Chondrocyte (in vitro differentiated cells): ENCODE measurements around the gene SMR3A. TPM values are rescaled to one million over a fixed set of nuclear protein-coding genes. Genes with fewer than 3 reads are reported as not detected.

Experiments used
- DNase-seq: peaks from one replicate; pipeline ENCODE4 v3.0.0; 2021; ENCODE audit warnings: mixed read lengths, low spot score
- H3K27ac Mint-ChIP-seq: one replicate; pipeline ENCODE4 v1.8.0; 2021; ENCODE audit warnings: mild to moderate bottlenecking, moderate library complexity, mixed read lengths; ENCODE audit not compliant: unreplicated experiment
- H3K27me3 Mint-ChIP-seq: 2 replicates; pipeline ENCODE4 v1.8.0; 2021; ENCODE audit warnings: low read depth, mixed read lengths
- H3K36me3 Mint-ChIP-seq: 2 replicates; pipeline ENCODE4 v1.8.0; 2021; ENCODE audit warnings: low read depth, mixed read lengths
- H3K4me1 Mint-ChIP-seq: 2 replicates; pipeline ENCODE4 v1.8.0; 2021; ENCODE audit warnings: low read depth, mild to moderate bottlenecking, mixed read lengths
- H3K4me3 Mint-ChIP-seq: one replicate; pipeline ENCODE4 v1.8.0; 2021; ENCODE audit warnings: mild to moderate bottlenecking, moderate library complexity, mixed read lengths; ENCODE audit not compliant: unreplicated experiment
- H3K9me3 Mint-ChIP-seq: 2 replicates; pipeline ENCODE4 v1.8.0; 2021; ENCODE audit warnings: low read depth, mixed read lengths
- total RNA-seq: library from RNA; stranded (reverse); gene quantifications from 3 replicates; pipeline ENCODE4 v1.2.1, GENCODE V29; 2021
- TF ChIP-seq, protein P1 (sequence below): fragments of 200-600 bp; sonication (generic); IDR thresholded peaks from 2 replicates; pipeline ENCODE4 v1.5.0; 2021; ENCODE audit warnings: antibody characterized with exemption, mild to moderate bottlenecking, moderate library complexity

The SMR3A gene
- total RNA-seq, 1 donor from 2014 or later: not detected

DNA sequence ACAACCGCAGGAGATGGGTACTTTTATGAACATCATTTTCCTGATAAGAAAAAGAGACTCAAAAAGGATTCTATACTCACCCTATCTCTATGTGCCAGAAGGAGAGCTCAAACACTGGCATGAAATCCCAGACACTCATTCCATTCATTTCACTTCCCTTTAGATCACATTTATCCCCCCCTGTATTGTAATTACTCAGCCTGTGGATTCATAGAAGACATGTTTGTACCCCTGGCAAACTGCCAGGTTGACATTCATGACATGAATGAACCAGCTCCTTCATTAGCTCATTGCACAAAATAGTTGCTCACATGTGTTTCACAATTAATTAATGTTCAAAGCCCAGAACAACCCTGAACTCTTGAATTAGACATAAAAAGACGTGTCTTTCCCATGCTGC lies 4.9 kb downstream of the SMR3A start:
- no peak overlapping the region for H3K4me3 Mint-ChIP-seq
- no peak overlapping the region for H3K27ac Mint-ChIP-seq
- DNase-seq: no peak
- H3K36me3 Mint-ChIP-seq: no peaks in the 10 kb centered on the region
- no peaks in the 10 kb centered on the region for H3K4me1 Mint-ChIP-seq
- no peaks in the 10 kb centered on the region for H3K9me3 Mint-ChIP-seq
- peaks cover 4% of the 10 kb centered on the region for H3K27me3 Mint-ChIP-seq
- TF ChIP-seq, protein P1, sequence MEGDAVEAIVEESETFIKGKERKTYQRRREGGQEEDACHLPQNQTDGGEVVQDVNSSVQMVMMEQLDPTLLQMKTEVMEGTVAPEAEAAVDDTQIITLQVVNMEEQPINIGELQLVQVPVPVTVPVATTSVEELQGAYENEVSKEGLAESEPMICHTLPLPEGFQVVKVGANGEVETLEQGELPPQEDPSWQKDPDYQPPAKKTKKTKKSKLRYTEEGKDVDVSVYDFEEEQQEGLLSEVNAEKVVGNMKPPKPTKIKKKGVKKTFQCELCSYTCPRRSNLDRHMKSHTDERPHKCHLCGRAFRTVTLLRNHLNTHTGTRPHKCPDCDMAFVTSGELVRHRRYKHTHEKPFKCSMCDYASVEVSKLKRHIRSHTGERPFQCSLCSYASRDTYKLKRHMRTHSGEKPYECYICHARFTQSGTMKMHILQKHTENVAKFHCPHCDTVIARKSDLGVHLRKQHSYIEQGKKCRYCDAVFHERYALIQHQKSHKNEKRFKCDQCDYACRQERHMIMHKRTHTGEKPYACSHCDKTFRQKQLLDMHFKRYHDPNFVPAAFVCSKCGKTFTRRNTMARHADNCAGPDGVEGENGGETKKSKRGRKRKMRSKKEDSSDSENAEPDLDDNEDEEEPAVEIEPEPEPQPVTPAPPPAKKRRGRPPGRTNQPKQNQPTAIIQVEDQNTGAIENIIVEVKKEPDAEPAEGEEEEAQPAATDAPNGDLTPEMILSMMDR: no peak

DNA sequence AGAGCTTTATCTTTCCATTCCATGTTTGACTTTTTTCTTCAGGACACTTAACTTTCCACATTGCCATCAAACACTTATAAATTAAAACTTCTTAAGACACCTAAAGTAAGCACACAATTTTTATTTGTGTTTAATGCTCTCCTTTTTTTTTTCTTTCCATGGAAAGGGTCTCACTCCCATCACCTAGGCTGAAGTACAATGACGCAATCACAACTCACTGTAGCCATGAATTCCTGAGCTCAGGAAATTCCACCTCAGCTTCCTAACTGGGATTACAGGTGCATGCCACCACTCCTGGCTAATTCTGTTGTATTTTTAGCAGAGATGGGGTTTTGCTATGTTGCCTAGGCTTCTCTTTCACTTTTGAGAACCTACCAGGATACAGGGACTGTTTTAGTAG lies 7.3 kb downstream of the SMR3A start:
- TF ChIP-seq, protein P1: no peak
- no peak overlapping the region for H3K4me3 Mint-ChIP-seq
- no peak overlapping the region for H3K27ac Mint-ChIP-seq
- H3K27me3 Mint-ChIP-seq: peaks cover 2% of the 10 kb centered on the region
- no peak for DNase-seq
- H3K36me3 Mint-ChIP-seq: no peaks in the 10 kb centered on the region
- H3K9me3 Mint-ChIP-seq: no peaks in the 10 kb centered on the region
- no peaks in the 10 kb centered on the region for H3K4me1 Mint-ChIP-seq

DNA sequence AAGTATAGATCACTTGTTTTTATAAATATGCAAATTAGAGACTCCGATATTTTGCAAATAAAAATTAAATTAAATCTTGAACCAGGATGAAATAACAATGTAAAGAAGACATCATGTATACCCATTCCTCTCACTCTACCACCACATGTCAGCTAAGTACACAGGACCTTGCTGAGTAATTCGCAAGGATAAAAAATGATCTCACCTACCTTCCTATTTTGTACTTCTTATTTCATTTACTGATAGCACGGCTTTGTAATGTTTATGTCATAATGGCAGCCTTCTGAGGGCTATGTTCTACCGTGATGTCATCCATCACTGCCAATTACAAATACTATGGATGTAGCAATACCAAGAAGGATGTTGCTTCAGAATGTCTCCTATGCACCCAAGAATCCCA lies 11.4 kb downstream of the SMR3A start:
- Mint-ChIP-seq H3K27me3 (no peaks in the 10 kb centered on the region), H3K27ac (no peak overlapping the region), H3K9me3 (peaks cover 11% of the 10 kb centered on the region), H3K4me1 (no peaks in the 10 kb centered on the region), H3K4me3 (no peak overlapping the region), H3K36me3 (no peaks in the 10 kb centered on the region)
- TF ChIP-seq, protein P1: no peak
- no peak for DNase-seq

DNA sequence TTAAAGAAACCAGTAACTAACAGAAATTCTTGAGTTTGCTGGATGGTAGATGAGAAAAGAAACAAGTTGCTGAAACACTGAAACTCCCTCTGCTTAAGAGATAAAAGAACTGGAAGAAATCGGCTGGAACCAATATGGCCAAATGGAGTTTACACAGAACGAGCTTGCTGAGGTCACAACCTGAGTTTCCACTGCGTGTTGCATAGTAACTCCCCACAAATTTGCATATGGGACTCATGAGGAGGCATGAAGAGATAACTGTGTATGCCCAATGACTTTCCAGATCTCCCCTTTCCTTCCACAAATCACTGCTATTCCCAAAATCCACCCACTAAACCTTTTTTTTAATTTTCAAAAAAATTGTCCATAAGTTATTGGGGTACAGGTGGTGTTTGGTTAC lies 12.2 kb downstream of the SMR3A start:
- Mint-ChIP-seq H3K27me3 (no peaks in the 10 kb centered on the region), H3K4me3 (no peak overlapping the region), H3K9me3 (peaks cover 11% of the 10 kb centered on the region), H3K4me1 (no peaks in the 10 kb centered on the region), H3K36me3 (no peaks in the 10 kb centered on the region), H3K27ac (no peak overlapping the region)
- DNase-seq: no peak
- TF ChIP-seq, protein P1: no peak

DNA sequence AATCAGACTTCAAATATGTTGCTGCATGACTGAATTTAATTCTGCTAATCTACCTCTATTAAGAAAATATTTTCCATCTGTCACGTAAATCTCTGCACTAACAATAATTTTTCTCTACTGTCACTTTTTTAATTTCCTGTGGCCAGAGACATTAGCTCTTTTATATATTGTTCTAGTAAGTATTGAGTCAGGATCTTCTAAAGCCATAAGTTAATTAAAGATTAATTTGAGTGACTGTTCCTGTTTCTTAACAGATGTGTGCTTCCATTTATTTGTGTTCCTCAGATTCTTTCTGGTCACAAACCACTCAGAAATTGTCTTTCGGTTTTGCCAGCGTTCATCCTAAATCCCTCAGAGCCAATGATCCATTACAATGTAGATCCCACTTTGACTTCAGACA lies 20.0 kb downstream of the SMR3A start:
- H3K4me1 Mint-ChIP-seq: no peaks in the 10 kb centered on the region
- H3K4me3 Mint-ChIP-seq: no peak overlapping the region
- peaks cover 2% of the 10 kb centered on the region for H3K9me3 Mint-ChIP-seq
- no peaks in the 10 kb centered on the region for H3K36me3 Mint-ChIP-seq
- no peak for DNase-seq
- H3K27me3 Mint-ChIP-seq: peaks cover 3% of the 10 kb centered on the region
- TF ChIP-seq, protein P1: no peak
- H3K27ac Mint-ChIP-seq: no peak overlapping the region
